Measurements from ENCODE around the gene CDC25A. TPM values are rescaled to one million over a fixed set of nuclear protein-coding genes. Genes with fewer than 3 reads are reported as not detected.
A peak's percentile ranks its signal among the peaks of the same experiment; 100 is the strongest.
"Not testable (repeated sequence)": the region's sequence is repeated elsewhere in the genome, so short reads cannot be mapped to it uniquely, and the experiment has no call there.

CDC25A gene
- polyA plus RNA-seq, 4 donors = 0.27 to 5.7 (median 4.5) TPM

DNA sequence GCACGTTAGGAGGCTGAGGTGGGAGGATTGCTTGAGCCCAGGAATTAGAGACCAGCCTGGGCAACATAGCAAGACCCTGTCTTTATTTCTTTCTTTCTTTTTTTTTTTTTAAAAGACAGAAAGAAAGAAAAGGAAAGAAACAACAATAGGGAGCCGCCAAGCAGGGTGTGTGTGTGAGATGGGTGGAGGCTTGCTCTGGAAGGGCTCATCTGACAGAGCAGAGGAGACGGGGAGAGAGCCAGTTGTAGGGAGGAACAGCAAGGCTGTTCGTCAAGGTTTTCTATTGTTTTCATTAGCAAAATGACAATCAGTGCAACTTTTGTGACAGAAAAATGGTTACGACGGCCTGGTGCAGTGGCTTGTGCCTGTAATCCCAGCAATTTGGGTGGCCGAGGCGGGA is 69.3 kb downstream of the CDC25A start:
- FAIRE-seq = no peak
- Histone ChIP-seq H3K4me3 (ENCODE audit: low read depth in 1 of 3, low read length in 3 of 3) (no peak overlapping the region), H3K4me1 (ENCODE audit: control insufficient read depth in 3 of 3, insufficient read depth in 2 of 3, low read depth in 1 of 3, low read length in 2 of 3) (no peaks in the 10 kb centered on the region), H3K9me3 (ENCODE audit: control insufficient read depth in 2 of 2, insufficient read depth in 1 of 2, low read depth in 1 of 2, low read length in 1 of 2) (no peaks in the 10 kb centered on the region), H3K36me3 (ENCODE audit: control insufficient read depth in 3 of 3, insufficient read depth in 2 of 3, low read depth in 1 of 3, low read length in 3 of 3) (no peaks in the 10 kb centered on the region), H3K27me3 (ENCODE audit: control insufficient read depth in 3 of 3, insufficient read depth in 3 of 3, low read length in 3 of 3) (no peaks in the 10 kb centered on the region), H3K27ac (ENCODE audit: low read depth in 1 of 3, low read length in 2 of 3) (peak overlapping the region in 1 of 3 donors; percentile 22)
- no peak for DNase-seq
- WGBS, 3 donors = 82 to 95% (median 90%) methylated on average over 8 of the region's 8 CpGs

DNA sequence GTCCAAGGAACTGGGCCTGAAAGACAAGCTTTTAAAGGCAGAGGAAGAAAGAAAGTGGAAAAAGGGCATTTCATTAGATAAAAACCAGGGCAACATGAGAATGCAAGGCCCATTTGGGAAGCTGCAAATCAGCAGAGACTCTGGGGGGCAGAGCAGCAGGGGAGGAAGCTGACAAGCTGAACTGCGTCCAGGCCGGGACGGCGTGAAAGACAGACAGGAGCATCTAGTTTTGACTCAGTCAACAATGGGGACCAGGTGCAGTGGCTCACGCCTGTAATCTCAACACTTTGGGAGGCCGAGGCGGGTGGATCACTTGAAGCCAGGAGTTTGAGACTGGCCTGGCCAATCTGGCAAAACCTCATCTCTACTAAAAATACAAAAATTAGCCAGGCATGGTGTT is 69.9 kb downstream of the CDC25A start:
- Histone ChIP-seq H3K4me3 (ENCODE audit: low read depth in 1 of 3, low read length in 3 of 3) (no peak overlapping the region), H3K36me3 (ENCODE audit: control insufficient read depth in 3 of 3, insufficient read depth in 2 of 3, low read depth in 1 of 3, low read length in 3 of 3) (no peaks in the 10 kb centered on the region), H3K27me3 (ENCODE audit: control insufficient read depth in 3 of 3, insufficient read depth in 3 of 3, low read length in 3 of 3) (no peaks in the 10 kb centered on the region), H3K9me3 (ENCODE audit: control insufficient read depth in 2 of 2, insufficient read depth in 1 of 2, low read depth in 1 of 2, low read length in 1 of 2) (no peaks in the 10 kb centered on the region), H3K4me1 (ENCODE audit: control insufficient read depth in 3 of 3, insufficient read depth in 2 of 3, low read depth in 1 of 3, low read length in 2 of 3) (no peaks in the 10 kb centered on the region), H3K27ac (ENCODE audit: low read depth in 1 of 3, low read length in 2 of 3) (no peak overlapping the region)
- DNase-seq (no peak), FAIRE-seq (no peak)
- WGBS, 3 donors = 84 to 93% (median 92%) methylated on average over 7 of the region's 7 CpGs

GRCh38 chr3:48112813-48113212 is 75.4 kb downstream of the CDC25A start:
- 62 to 84% (median 77%) methylated on average over 1 of the region's 1 CpG for WGBS, 3 donors
- FAIRE-seq = no peak
- H3K36me3 ChIP-seq (ENCODE audit: control insufficient read depth in 3 of 3, insufficient read depth in 2 of 3, low read depth in 1 of 3, low read length in 3 of 3) = no peaks in the 10 kb centered on the region
- no peak overlapping the region for H3K4me3 ChIP-seq (ENCODE audit: low read depth in 1 of 3, low read length in 3 of 3)
- no peaks in the 10 kb centered on the region for H3K27me3 ChIP-seq (ENCODE audit: control insufficient read depth in 3 of 3, insufficient read depth in 3 of 3, low read length in 3 of 3)
- H3K9me3 ChIP-seq (ENCODE audit: control insufficient read depth in 2 of 2, insufficient read depth in 1 of 2, low read depth in 1 of 2, low read length in 1 of 2) = peaks cover 0 to 12% of the 10 kb centered on the region in 2 donors
- no peak for DNase-seq
- peak overlapping the region in 2 of 3 donors; percentile 18 to 35 for H3K27ac ChIP-seq (ENCODE audit: low read depth in 1 of 3, low read length in 2 of 3)
- H3K4me1 ChIP-seq (ENCODE audit: control insufficient read depth in 3 of 3, insufficient read depth in 2 of 3, low read depth in 1 of 3, low read length in 2 of 3) = no peaks in the 10 kb centered on the region

- not testable (repeated sequence) for H3K36me3 ChIP-seq (ENCODE audit: control insufficient read depth in 3 of 3, insufficient read depth in 2 of 3, low read depth in 1 of 3, low read length in 3 of 3); H3K27me3 ChIP-seq (ENCODE audit: control insufficient read depth in 3 of 3, insufficient read depth in 3 of 3, low read length in 3 of 3); H3K4me1 ChIP-seq (ENCODE audit: control insufficient read depth in 3 of 3, insufficient read depth in 2 of 3, low read depth in 1 of 3, low read length in 2 of 3); H3K4me3 ChIP-seq (ENCODE audit: low read depth in 1 of 3, low read length in 3 of 3); FAIRE-seq
- H3K9me3 ChIP-seq (ENCODE audit: control insufficient read depth in 2 of 2, insufficient read depth in 1 of 2, low read depth in 1 of 2, low read length in 1 of 2) = peaks cover 0 to 12% of the 10 kb centered on the region in 2 donors
- H3K27ac ChIP-seq (ENCODE audit: low read depth in 1 of 3, low read length in 2 of 3) = peak overlapping the region in 2 of 3 donors; percentile 18 to 35
- 75 to 84% (median 80%) methylated on average over 8 of the region's 8 CpGs for WGBS, 3 donors
- peak in 1 of 2 donors; percentile 66 for DNase-seq
These were observed 76.0 kb downstream of the CDC25A start for GRCh38 chr3:48112108-48112791.

DNA sequence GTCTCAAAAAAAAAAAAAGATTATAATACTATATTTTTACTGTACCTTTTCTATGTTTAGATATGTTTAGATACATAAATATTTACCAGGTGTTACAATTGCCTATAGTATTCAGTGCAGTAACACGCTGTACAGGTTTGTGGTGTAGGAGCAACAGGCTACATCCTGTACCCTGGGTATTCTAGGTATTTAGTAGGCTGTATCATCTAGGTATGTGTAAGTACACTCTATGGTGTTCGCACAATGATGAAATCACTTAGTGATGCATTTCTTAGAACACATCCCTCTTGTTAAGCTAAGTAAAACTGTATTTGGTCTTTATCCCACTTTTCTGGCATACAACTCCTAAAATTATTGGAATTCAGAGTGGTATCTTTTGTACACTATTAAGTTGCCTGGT is 77.8 kb downstream of the CDC25A start:
- Histone ChIP-seq H3K36me3 (ENCODE audit: control insufficient read depth in 3 of 3, insufficient read depth in 2 of 3, low read depth in 1 of 3, low read length in 3 of 3) (no peaks in the 10 kb centered on the region), H3K4me1 (ENCODE audit: control insufficient read depth in 3 of 3, insufficient read depth in 2 of 3, low read depth in 1 of 3, low read length in 2 of 3) (no peaks in the 10 kb centered on the region), H3K4me3 (ENCODE audit: low read depth in 1 of 3, low read length in 3 of 3) (no peak overlapping the region), H3K27ac (ENCODE audit: low read depth in 1 of 3, low read length in 2 of 3) (no peak overlapping the region), H3K9me3 (ENCODE audit: control insufficient read depth in 2 of 2, insufficient read depth in 1 of 2, low read depth in 1 of 2, low read length in 1 of 2) (peaks cover 0 to 12% of the 10 kb centered on the region in 2 donors), H3K27me3 (ENCODE audit: control insufficient read depth in 3 of 3, insufficient read depth in 3 of 3, low read length in 3 of 3) (no peaks in the 10 kb centered on the region)
- DNase-seq = peak in 1 of 2 donors; percentile 54
- no peak for FAIRE-seq
- 92 to 95% (median 93%) methylated on average over 2 of the region's 2 CpGs for WGBS, 3 donors

- Histone ChIP-seq H3K27me3 (ENCODE audit: control insufficient read depth in 3 of 3, insufficient read depth in 3 of 3, low read length in 3 of 3) (no peaks in the 10 kb centered on the region), H3K4me3 (ENCODE audit: low read depth in 1 of 3, low read length in 3 of 3) (no peak overlapping the region), H3K4me1 (ENCODE audit: control insufficient read depth in 3 of 3, insufficient read depth in 2 of 3, low read depth in 1 of 3, low read length in 2 of 3) (no peaks in the 10 kb centered on the region), H3K27ac (ENCODE audit: low read depth in 1 of 3, low read length in 2 of 3) (no peak overlapping the region), H3K9me3 (ENCODE audit: control insufficient read depth in 2 of 2, insufficient read depth in 1 of 2, low read depth in 1 of 2, low read length in 1 of 2) (peaks cover 0 to 12% of the 10 kb centered on the region in 2 donors), H3K36me3 (ENCODE audit: control insufficient read depth in 3 of 3, insufficient read depth in 2 of 3, low read depth in 1 of 3, low read length in 3 of 3) (no peaks in the 10 kb centered on the region)
- WGBS, 3 donors = 90 to 94% (median 93%) methylated on average over 3 of the region's 3 CpGs
- DNase-seq = no peak
- no peak for FAIRE-seq
These were observed 81.0 kb downstream of the CDC25A start for GRCh38 chr3:48107227-48107626.

Other genes starting within 250 kb of the CDC25A start
- 10 to 100 TPM; 30.0 to 74.2 (median 55.7) TPM for gene MAP4, start 172.0 kb downstream of the CDC25A start, polyA plus RNA-seq
- gene CAMP, start 35.1 kb upstream of the CDC25A start, polyA plus RNA-seq = 1 to 10 TPM in 1 of 4 donors, under 1 TPM in 1, not detected in 2; 0.35 to 2.0 TPM
- 1 to 10 TPM; 1.6 to 7.0 (median 3.9) TPM for gene ZNF589, start 52.7 kb upstream of the CDC25A start, polyA plus RNA-seq
- gene NME6, start 113.0 kb upstream of the CDC25A start, polyA plus RNA-seq = 10 to 100 TPM; 14.1 to 25.9 (median 20.1) TPM
- not detected for gene SPINK8, start 145.2 kb upstream of the CDC25A start, polyA plus RNA-seq
- under 1 TPM in 1 of 4 donors, not detected in 3; 0.16 TPM for gene FBXW12, start 183.8 kb upstream of the CDC25A start, polyA plus RNA-seq
- 100 to 1,000 TPM in 1 of 4 donors, 10 to 100 TPM in 3; 56.5 to 129 (median 60.4) TPM for gene PLXNB1, start 241.7 kb upstream of the CDC25A start, polyA plus RNA-seq

Data from small intestine (tissue), 7 donors.